Stimulated activated CD4-positive, alpha-beta T cell treated with anti-CD3 and anti-CD28 coated beads, Interleukin-4, amount 100 ng/mL, for 48 hours (primary cell): ENCODE data around the gene RIMBP3B.
"Not testable (repeated sequence)": the region's sequence is repeated elsewhere in the genome, so short reads cannot be mapped to it uniquely, and the experiment has no call there.

Source experiments
- DNase-seq, 2 donors: peaks; one replicate each; pipeline ENCODE4 v3.0.0-alpha.2; 2020; ENCODE audit warnings: low read depth in 2 of 2

Gene RIMBP3B, protein sequence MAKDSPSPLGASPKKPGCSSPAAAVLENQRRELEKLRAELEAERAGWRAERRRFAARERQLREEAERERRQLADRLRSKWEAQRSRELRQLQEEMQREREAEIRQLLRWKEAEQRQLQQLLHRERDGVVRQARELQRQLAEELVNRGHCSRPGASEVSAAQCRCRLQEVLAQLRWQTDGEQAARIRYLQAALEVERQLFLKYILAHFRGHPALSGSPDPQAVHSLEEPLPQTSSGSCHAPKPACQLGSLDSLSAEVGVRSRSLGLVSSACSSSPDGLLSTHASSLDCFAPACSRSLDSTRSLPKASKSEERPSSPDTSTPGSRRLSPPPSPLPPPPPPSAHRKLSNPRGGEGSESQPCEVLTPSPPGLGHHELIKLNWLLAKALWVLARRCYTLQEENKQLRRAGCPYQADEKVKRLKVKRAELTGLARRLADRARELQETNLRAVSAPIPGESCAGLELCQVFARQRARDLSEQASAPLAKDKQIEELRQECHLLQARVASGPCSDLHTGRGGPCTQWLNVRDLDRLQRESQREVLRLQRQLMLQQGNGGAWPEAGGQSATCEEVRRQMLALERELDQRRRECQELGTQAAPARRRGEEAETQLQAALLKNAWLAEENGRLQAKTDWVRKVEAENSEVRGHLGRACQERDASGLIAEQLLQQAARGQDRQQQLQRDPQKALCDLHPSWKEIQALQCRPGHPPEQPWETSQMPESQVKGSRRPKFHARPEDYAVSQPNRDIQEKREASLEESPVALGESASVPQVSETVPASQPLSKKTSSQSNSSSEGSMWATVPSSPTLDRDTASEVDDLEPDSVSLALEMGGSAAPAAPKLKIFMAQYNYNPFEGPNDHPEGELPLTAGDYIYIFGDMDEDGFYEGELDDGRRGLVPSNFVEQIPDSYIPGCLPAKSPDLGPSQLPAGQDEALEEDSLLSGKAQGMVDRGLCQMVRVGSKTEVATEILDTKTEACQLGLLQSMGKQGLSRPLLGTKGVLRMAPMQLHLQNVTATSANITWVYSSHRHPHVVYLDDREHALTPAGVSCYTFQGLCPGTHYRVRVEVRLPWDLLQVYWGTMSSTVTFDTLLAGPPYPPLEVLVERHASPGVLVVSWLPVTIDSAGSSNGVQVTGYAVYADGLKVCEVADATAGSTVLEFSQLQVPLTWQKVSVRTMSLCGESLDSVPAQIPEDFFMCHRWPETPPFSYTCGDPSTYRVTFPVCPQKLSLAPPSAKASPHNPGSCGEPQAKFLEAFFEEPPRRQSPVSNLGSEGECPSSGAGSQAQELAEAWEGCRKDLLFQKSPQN (N-terminal part only)

DNA sequence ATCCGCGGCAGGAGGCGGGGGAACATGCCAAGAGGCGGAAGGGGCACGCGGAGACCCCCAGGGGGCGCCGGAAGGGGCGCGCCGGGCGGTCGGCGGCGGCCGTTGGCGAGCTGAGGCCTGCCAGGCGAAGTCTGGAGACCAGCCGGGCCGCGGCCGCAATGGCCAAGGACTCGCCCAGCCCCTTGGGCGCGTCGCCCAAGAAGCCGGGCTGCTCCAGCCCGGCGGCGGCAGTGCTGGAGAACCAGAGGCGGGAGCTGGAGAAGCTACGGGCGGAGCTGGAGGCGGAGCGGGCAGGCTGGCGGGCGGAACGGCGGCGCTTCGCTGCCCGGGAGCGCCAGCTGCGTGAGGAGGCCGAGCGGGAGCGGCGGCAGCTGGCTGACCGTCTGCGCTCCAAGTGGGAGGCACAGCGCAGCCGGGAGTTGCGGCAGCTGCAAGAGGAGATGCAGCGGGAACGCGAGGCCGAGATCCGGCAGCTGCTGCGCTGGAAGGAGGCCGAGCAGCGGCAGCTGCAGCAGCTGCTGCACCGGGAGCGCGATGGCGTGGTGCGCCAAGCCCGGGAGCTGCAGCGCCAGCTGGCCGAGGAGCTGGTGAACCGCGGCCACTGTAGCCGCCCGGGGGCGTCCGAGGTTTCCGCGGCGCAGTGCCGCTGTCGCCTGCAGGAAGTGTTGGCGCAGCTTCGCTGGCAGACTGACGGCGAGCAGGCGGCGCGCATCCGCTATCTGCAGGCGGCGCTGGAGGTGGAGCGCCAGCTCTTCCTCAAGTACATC lies at the start of gene RIMBP3B:
Gene RIMBP3B (plus strand): TSS at position 51 of the 767 bp plus-strand sequence. CDS start 108 bp downstream, at position 159.
- DNase-seq = not testable (repeated sequence)

DNA sequence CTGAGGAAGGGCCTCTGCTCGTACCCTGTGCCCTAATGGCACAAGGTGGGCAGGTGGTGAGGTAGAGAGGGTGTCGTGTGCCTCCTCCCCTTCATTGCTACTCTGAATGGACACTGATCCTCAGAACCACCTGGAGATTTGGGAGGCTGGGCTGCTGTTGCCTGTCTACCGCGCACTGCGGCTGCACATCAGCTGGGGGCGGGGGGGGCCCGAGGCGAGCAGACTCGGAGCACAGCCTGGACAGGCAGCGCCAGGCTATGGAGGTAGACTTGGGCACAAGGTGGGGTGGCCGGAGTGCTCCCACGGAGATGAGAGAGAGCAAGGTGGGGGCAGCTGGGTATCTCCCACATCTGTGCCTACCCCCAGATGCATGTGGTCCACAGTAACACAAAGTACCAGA lies 26.0 kb upstream of the RIMBP3B start:
- not testable (repeated sequence) for DNase-seq

DNA sequence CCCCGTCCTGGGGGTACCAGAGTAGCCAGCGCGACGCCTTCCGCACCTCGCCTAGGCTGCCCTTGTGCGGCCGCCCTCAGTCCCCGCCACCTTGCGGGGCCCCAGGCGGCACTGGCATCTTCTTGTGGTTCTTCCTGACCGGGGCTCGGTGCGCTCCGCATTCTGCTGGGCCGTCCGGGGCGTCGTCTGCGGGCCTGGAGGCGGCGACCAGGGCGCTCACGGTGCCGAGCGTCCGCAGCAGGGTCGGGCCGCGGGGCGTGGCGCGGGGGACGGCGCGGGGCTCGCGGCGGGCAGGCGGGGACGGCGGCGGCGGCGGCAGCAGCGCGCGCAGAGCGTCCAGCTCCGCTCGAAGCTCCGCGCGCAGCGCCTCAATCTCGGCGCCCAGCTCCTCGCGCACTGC lies 23.0 kb upstream of the RIMBP3B start:
- not testable (repeated sequence) for DNase-seq

DNA sequence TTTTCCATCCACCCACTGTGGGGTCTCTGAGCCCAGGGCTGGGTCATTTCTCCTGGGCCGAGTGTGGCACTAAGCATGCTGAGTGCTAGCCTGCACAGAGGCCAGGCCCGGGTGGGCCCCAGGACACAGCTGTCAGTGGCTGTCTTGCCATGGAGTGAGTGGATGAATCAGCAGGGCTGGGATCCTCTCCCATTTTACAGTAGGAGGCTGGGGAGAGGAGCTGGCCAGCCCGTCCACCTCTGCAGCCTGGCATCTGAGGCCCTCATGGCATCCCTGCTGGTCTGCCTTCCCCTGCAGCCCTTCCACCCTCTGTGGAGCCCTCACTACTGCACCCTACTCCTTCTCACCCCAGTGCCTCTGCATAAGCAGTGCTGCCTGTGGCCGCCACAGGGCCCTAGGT lies 21.1 kb upstream of the RIMBP3B start:
- DNase-seq = not testable (repeated sequence)

DNA sequence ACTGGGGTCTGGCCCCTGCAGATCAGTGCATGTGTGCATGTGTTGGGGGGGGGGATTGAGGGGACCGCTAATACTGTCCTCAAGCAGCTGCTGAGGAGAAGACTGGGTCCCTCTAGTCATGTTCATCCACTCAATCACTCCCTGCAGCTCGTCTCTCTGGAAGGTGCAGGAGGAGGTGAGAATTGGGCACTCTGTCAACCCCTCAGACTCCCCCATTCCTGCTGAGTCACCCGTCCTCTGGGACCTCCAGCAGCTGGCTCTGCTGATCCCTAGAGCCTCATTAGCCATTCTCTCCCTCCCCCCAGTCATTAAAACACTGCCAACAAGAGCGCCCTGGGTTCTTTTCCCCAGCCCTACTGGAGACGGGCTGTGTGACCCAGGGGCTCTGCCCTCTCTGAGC lies 20.5 kb upstream of the RIMBP3B start:
- DNase-seq = not testable (repeated sequence)

DNA sequence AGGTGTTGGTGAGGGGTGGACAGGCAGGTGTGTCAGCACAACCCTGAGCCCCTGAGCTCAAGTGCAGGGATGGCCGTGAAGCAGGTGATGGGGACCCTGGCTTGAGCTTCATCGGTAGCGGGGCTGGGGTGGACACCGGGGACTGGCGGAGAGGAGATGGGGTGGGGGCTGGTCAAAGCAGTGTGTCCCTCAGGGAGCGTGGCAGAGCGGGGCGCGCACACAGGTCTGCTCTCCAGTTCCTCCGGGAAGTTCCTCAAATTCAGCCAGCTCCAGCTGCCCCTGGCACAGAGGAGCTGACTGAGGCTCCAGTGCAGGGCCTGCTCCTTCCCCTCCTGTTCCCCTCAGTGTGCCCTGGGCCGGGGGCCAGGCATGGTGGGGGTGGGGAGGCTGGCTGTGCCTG lies 19.7 kb upstream of the RIMBP3B start:
- DNase-seq = not testable (repeated sequence)

DNA sequence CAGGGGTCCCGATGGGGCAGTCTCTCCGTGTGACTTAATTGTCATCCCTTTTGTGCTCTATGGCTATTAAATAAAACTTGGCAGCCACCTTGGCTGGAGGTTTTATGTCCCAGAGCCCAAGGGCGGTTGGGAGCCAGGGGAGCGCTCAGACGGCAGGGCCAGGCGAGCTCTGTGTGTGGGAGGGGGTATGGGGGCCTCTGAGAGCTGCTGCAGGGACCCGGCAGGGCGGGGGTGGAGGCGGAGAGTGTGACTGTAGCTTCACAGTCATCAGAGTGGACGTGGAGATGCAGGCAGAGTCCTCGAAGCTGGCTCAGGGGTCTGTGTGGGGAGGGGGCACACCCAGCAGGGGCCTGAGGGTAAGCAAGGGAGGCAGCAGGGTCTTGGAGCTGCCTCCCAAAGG lies 19.2 kb upstream of the RIMBP3B start:
- not testable (repeated sequence) for DNase-seq

DNA sequence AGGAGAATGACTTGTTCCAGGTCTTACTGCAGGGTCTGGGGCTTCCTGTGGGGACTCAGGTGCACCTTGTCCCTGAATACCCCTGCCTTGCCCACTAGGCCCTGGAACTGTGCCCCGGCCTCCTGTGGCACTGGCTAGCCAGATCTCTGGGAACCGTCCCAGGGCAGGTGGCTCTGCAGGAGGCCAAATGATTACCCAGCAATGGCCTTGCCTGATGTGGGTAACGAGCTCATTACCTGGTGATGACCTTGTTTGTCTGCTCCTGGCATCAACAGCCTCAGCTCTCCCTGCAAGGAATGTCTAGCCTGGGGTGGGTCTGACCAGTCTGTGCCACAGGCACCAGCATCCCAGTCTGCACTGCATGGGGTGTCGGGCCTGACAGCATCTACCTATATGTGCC lies 18.2 kb upstream of the RIMBP3B start:
- DNase-seq = not testable (repeated sequence)

DNA sequence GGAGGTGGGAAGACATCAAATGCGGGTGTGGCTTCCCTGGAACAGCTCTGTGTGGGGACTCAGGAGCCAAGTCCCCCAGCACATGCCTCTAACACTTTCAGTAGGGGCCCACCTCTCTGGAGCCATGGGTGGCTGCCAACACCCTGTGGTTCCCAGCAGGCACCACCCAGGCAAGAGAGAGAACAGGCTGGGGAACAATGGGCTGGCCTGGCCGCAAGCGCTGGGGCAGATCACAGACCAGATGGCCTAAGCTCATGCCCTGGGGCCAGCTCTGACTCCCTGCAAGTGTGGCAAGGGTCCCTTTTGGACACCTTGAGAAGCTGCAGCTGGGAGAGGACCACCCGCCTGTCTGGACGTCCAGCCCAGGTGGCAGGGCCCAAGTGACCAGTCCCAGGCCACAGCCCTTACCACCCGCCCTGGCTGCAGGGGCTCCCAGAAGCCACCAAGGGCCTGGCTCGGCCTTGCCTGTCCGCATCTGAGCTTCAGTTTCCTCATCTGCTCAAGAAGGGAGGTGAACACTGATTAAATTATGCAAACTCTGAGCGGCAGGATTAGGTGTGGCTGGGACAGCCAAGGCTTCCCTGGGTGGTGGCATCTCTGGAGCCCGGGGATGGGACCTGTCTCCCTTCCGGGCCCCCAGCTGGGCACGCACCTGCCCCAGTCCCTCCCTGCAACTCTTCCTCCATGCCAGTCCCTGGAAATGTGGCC lies 14.8 kb upstream of the RIMBP3B start:
- DNase-seq = not testable (repeated sequence)

DNA sequence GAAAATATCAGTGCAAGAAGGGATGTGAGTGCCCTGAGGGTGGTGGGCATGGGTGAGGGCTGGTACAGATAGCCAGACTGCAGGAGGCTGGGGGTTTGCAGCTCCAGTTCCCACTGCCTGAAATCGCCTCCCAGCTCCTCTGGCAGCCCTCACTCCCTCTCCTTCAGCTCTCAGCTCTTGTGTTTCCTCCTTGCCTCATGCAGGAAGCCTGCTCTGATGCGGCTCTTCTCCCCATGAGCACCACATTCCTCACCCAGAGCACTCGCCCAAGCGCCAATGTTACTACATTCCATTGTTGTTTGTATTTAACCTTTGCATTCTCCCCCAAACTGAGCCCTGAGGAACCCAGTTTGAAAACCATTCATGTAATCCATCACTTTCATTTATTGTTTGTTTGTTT lies 7.7 kb upstream of the RIMBP3B start:
- not testable (repeated sequence) for DNase-seq

DNA sequence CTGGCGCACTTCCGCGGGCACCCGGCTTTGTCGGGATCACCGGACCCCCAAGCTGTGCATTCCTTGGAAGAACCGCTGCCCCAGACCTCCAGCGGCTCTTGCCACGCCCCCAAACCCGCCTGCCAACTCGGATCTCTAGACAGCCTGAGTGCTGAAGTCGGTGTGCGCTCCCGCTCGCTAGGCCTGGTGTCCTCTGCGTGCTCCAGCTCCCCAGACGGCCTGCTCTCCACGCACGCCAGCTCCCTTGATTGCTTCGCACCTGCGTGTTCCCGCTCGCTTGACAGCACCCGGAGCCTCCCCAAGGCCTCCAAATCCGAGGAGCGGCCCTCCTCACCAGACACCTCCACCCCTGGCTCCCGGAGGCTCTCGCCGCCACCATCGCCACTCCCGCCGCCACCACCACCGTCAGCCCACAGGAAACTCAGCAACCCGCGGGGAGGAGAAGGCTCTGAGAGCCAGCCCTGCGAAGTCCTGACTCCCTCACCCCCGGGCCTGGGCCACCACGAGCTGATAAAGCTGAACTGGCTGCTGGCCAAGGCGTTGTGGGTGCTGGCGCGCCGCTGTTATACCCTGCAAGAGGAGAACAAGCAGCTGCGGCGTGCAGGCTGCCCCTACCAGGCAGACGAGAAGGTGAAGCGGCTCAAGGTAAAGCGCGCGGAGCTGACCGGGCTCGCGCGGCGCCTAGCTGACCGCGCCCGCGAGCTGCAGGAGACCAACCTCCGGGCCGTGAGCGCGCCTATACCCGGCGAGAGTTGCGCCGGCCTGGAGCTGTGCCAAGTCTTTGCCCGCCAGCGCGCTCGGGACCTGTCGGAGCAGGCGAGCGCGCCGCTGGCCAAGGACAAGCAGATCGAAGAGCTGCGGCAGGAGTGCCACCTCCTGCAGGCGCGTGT lies 1.2 kb downstream of the RIMBP3B start:
- DNase-seq = not testable (repeated sequence)

DNA sequence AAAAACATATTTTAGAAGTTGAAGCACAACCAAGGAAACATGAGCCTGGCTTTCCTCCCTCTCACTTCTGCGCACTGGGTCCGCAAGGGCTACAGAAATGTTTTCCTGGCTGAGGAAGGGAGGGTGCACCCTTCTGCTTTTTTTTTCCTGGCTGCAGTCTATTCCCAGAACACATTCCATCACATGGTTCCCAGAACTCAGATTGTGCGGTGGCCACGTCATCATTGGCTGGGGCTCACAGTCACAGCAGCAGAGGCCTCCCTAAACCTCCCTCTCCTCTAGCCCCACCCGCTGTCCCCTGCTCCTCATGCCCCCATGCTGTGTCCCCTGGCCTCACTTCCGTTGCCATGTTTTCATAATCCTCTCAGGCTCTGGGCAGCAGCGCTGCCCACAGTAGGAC lies 5.9 kb downstream of the RIMBP3B start:
- DNase-seq = not testable (repeated sequence)

DNA sequence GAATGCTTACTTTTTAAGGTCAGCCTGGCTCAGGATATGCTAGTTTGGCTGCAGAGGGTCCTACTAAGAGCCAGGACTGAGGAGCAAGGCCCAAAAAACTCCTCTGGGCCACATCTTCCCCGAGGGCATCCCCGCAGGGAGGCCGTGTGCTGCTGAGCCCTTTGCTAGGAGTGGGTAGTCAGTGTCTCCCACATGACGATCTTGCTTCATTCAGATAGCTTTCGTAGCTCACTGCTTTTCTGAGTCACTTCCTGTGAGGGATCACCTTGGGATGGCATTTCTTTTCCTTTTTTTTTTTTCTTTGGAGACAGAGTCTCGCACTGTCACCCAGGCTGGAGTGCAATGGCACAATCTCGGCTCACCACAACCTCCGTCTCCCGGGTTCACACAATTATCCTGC lies 6.5 kb downstream of the RIMBP3B start:
- not testable (repeated sequence) for DNase-seq

DNA sequence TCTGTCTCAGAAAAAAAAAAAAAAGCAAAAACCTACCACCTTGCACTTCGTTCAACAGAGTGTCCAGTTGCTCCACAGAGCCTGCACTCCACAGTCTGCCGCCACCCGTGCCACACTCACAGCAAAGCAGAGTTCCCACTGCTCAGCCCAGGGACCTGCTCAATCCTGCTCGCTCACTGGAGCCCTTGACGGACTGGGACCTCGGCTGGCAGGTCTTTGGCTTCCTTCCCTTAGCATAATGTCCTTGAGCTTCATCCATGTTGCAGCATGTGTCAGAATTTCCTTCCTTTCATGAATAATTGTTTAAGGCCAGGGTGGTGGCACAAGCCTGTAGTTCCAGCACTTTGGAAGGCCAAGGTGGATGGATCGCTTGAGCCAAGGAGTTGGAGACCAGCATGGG lies 11.1 kb downstream of the RIMBP3B start:
- not testable (repeated sequence) for DNase-seq

DNA sequence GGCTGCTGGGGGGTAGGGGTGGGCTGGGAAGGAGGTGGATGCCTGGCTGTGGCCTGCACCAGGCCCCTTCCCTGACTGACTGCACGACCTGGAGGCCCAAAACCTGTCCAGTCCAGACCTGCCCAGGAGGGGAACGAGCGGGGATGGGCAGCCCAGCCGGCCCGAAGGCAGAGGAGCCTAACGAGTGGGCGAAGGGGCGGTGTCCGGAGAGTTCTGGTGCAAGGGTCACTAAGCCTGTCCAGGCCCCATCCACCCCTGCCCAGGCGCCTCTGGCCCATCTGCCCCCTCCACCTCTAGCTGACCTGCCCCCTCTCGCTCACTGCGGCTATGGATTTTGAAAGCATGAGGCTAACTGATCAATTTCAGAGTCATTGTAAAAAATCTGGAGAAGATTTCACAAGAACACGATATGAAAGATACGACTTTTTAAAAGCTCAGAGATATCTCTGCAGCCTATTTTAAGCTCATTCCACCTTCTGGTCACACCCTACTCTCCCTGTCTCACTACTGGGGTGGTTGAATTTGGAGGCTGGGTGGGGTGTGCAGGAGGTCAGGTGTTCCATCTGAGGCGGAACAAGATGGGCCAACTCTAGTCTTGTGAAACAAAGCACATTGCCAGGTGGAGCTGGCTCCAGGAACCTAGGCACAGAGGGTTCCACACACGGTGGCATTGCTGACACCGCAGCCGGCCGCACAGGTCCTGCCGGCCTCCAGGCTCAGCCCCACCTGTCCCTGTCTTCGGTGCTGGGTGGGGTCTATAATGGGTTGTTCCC lies 17.8 kb downstream of the RIMBP3B start:
- DNase-seq = not testable (repeated sequence)

DNA sequence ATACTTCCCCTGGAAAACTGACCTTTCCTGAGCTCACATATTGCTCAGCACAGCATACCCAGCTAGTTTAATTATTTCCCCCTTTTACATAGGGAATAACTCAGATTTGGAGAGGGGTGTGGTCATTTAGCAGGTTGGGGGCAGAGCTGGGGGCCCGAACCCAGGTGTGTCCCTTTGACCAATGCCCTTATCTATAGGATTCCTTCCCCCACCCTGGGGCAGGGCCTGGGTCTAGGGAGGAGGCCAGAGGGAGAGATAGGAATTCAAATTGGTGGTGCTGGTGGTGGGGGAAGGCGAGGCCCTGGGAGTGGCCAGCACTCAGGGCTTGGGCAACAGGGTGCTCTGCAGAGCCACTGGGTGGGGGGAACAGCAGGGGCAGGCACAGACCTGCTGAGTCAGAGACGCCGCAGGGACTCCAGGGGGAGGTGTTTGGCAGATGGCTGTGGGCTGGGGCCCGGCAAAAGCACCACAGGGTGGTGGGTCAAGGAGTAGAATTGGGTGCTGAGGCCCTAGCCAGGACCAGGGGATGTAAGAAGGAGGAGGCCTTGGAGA lies 19.3 kb downstream of the RIMBP3B start:
- DNase-seq = not testable (repeated sequence)

DNA sequence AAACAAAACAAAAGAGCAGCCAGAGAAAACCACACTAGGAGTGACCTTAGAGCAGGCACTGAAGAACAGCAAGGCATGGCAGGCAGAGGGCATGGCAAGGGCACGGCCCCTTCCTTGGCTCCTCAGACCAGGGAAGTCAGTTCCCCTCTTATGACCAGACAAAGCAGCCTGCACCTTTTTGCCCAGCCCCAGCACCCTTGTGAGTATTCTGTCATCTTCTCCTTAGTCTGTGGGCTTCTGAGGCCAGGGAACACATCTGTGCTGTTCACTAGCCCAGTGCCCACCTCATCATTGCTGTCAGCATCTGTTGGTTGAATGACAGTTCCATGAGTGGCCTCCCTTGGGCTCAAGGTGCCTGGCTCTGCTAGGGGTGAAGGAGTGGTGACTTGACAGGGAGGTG lies 23.6 kb downstream of the RIMBP3B start:
- DNase-seq = not testable (repeated sequence)

DNA sequence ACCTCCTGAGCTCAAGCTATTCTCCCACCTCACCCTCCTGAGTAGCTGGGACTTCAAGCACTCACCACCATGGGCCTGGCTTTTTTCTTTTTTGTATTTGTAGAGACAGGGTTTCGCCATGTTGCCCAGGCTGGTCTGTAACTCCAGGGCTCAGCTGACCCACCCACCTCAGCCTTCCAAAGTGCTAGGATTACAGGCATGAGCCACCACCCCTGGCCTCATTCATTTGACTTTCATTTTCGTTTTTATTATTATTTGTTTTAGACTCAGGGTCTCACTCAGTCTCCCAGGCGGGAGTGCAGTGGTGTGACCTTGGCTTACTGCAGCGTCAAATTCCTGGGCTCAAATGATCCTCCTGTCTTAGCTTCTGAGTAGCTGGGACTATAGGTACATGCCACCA lies 24.2 kb downstream of the RIMBP3B start:
- DNase-seq = not testable (repeated sequence)
